GM11168 (cell line): ENCODE measurements around the gene ARL5C.

Experiments used
- in situ Hi-C: fragments of 300-500 bp; cut with MboI; formaldehyde crosslinking; loops from one replicate; pipeline ENCODE4 v1.12.0; 2022; ENCODE audit warnings: low sequenced_read_pairs; ENCODE audit not compliant: unreplicated experiment

ARL5C gene

GRCh38 chr17:39115135-39115534 is 50.8 kb downstream of the ARL5C start:
- in situ Hi-C loops, result no loop called here

DNA sequence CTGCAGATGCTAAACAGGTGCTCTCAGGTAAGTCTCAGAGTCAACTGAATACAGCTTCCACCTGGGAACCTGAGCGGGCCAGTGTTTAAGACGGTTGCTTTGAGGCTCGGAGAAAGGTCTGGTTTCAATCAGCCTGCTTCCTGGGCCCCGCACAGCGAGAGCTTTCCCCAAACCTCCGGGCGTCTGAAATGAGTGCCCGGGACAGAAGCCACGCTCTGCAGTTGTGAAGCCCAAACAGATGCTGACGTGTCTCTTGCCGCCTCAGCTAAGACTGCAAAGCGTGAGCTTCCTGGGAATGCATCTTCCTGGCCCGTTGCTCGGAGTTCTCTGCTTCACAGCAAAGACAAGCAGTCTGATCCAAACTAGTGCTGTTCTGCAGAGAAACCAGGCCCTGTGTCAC is 51.2 kb downstream of the ARL5C start:
- in situ Hi-C loops, result no loop called here

- in situ Hi-C loops, result no loop called here
Measured at GRCh38 chr17:39113871-39114270, 52.1 kb downstream of the ARL5C start.

DNA sequence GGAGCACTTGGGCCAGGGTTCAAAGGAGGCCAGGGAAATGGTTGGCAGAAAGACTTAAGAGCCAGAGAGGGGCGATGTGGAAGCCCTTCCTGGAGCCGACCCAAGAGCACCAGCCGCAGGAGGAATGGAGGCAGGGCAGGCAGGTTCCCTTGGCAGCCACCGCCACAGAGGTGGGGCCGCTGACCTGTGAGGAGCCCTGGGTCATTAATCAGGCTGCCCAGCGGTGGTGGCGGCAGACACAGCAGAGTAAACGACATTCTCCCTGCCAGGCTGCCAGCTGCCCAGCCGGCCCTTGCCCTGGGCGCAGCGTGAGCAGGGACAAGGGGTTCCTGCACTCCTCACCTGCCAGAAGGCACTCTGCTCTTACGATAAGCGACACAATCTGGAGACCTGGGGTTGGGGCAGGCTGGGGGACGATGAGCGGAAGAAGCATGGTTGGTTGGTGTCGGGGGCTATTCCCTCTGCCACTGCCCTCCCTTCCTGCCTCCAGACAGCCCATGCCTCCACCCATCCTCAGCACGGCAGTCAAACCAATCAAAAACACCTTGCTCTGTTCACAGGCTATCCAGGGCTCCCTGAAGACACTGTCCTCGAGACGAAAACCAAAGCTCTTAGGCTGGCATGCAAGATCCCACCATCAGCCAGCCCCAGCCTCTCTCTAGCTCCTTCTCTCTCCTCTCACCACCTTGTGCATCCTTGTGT is 55.4 kb downstream of the ARL5C start:
- in situ Hi-C loops, result no loop called here

DNA sequence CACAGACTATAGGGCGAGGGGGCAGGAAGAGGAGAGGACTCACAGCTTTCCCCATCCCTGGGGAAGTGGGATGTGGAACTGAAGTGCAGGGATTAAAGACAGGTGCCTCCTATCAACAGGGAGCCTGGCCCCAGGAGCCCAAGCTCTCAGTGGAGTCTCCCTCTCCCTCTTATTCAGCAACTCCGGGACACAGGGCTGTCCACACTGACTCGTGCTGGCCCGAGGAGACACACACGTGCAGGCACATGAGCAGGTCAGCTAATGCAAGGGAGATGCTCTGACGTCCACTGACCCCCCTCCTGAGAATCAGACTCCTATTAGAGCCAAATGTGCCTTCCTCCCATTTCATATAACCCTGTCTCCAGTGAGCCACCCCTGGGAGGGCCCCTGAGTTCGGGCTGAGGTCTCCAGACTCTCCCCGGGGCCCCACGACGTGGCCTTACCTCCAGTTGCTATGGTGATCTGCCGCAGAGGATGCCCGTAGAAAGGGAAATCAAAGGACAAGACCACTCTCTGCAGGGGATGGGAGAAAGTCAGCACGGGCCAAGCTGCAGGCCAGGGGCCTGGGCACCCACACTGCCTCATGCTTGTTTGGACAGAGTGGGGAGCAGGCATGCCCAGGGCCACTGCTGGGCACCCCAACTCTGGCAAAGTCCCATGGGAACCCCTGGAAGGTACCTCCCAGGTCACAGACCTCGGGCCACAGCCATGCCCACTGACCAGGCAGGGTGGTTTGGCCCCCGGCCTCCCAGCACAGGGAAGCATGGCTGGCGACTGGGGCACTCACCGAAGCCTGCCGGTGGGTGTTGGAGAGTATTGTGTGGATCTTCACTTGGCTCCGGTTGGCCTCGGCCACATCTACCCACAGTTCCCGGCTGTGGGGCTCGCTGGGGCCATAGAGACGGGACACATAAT is 57.2 kb downstream of the ARL5C start:
- in situ Hi-C loops, result no loop called here

GRCh38 chr17:39107973-39108372 is 58.0 kb downstream of the ARL5C start:
- in situ Hi-C loops, result no loop called here

DNA sequence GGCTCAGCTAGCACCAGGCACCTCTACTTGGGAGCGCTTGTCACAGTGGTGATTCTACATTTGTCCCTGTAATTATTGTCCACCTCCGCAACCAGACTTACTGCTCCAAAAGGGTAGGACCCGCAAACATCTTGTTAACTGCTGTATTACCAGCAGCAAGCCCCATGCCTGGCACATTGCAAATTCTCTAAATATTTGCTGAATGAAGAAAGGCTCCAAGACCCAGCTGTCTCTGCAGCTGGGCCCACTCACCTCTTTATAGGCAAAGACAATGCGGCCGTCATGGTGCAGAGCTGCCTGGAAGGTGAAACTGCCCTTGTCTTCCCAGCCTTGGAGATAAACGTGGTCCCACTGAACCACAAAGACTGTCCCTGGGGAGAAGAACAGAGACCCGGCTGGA is 58.8 kb downstream of the ARL5C start:
- in situ Hi-C loops, result no loop called here
